IPS-18c (cell line): ENCODE measurements around the gene HDAC8.

Source experiments
- H3K4me3 ChIP-seq: 2 replicates; pipeline ENCODE4 v1.7.0; 2013; ENCODE audit warnings: low read depth, mild to moderate bottlenecking, low read length, moderate library complexity; ENCODE audit not compliant: insufficient read depth
- H3K9me3 ChIP-seq: one replicate; pipeline ENCODE4 v1.6.1; 2013; ENCODE audit warnings: mild to moderate bottlenecking, low read length, moderate library complexity; ENCODE audit not compliant: control insufficient read depth, insufficient read depth

HDAC8 gene

GRCh38 chrX:72299891-72300630 lies 272.6 kb downstream of the HDAC8 start:
- Histone ChIP-seq H3K9me3 (peaks cover 7% of the 10 kb centered on the region), H3K4me3 (no peak overlapping the region)

- no peak overlapping the region for H3K4me3 ChIP-seq
- H3K9me3 ChIP-seq: no peaks in the 10 kb centered on the region
Observed at GRCh38 chrX:72297953-72298730, 274.5 kb downstream of the HDAC8 start.

GRCh38 chrX:72296991-72297390 lies 275.7 kb downstream of the HDAC8 start:
- Histone ChIP-seq H3K9me3 (no peaks in the 10 kb centered on the region), H3K4me3 (no peak overlapping the region)

DNA sequence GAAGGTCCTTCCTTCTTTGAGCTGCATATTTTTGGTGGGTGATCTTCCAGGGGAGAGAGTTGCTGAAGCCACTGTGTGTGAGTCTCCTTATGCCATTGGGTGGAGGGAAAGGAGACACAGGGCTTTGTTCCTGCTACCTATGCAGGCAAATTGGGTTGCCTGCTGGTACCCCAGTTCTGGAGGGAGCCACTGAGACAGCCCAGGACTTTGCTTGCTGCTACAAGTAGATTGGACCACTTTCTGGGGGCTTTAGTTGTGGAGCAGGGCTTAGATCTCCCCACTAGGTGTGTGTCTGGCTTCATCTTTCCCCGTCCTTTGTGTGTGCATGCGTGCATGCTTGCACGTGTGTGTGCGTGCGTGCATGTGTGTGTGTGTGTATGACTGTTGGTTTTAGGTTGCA lies 276.9 kb downstream of the HDAC8 start:
- Histone ChIP-seq H3K4me3 (no peak overlapping the region), H3K9me3 (no peaks in the 10 kb centered on the region)

DNA sequence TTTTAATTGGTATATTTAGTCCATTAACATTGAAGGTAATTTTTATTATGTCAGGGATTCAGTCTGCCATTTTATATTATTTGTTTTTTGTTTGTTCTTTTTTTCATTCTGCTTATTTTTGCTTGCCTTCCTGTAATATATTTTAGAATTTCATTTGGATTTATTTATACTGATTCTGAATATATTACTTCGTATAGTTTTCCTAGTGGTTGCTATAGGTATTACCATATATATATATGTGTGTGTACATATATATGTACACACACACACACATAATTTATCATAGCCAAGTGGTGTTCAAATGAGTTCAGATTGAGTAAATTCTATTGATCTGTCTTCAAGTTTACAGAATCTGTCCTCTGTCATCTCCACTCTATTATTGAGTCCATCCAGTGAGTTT lies 278.1 kb downstream of the HDAC8 start:
- no peaks in the 10 kb centered on the region for H3K9me3 ChIP-seq

GRCh38 chrX:72282302-72282701 lies 290.3 kb downstream of the HDAC8 start:
- peaks cover 2% of the 10 kb centered on the region for H3K9me3 ChIP-seq
- no peak overlapping the region for H3K4me3 ChIP-seq

More for the DNA sequence above, 278.1 kb downstream of the HDAC8 start:
- H3K4me3 ChIP-seq: no peak overlapping the region

GRCh38 chrX:72280321-72280845 lies 292.3 kb downstream of the HDAC8 start:
- H3K4me3 ChIP-seq: no peak overlapping the region
- peaks cover 7% of the 10 kb centered on the region for H3K9me3 ChIP-seq
